ENCODE measurements around the gene SLC16A2. TPM values are rescaled to one million over a fixed set of nuclear protein-coding genes. Genes with fewer than 3 reads are reported as not detected.

SLC16A2 gene
- polyA plus RNA-seq, 4 donors = 0.27 to 5.1 (median 1.6) TPM

- no peak for DNase-seq
- H3K27me3 ChIP-seq (ENCODE audit: control insufficient read depth in 3 of 3, insufficient read depth in 3 of 3, low read length in 3 of 3) = peaks cover 0 to 2% (median 0%) of the 10 kb centered on the region in 3 donors
- no peak for FAIRE-seq
- H3K36me3 ChIP-seq (ENCODE audit: control insufficient read depth in 3 of 3, insufficient read depth in 2 of 3, low read depth in 1 of 3, low read length in 3 of 3) = peaks cover 0 to 3% (median 0%) of the 10 kb centered on the region in 3 donors
- no peaks in the 10 kb centered on the region for H3K9me3 ChIP-seq (ENCODE audit: control insufficient read depth in 2 of 2, insufficient read depth in 1 of 2, low read depth in 1 of 2, low read length in 1 of 2)
- H3K4me1 ChIP-seq (ENCODE audit: control insufficient read depth in 3 of 3, insufficient read depth in 2 of 3, low read depth in 1 of 3, low read length in 2 of 3) = peaks cover 0 to 6% (median 0%) of the 10 kb centered on the region in 3 donors
- H3K27ac ChIP-seq (ENCODE audit: low read depth in 1 of 3, low read length in 2 of 3) = no peak overlapping the region
- no peak overlapping the region for H3K4me3 ChIP-seq (ENCODE audit: low read depth in 1 of 3, low read length in 3 of 3)
These were observed 103.8 kb downstream of the SLC16A2 start for GRCh38 chrX:74525116-74525515.

GRCh38 chrX:74526764-74527163, 105.5 kb downstream of the SLC16A2 start:
- DNase-seq (peak; percentile 26 to 65), FAIRE-seq (no peak)
- H3K9me3 ChIP-seq (ENCODE audit: control insufficient read depth in 2 of 2, insufficient read depth in 1 of 2, low read depth in 1 of 2, low read length in 1 of 2) = no peaks in the 10 kb centered on the region
- H3K4me1 ChIP-seq (ENCODE audit: control insufficient read depth in 3 of 3, insufficient read depth in 2 of 3, low read depth in 1 of 3, low read length in 2 of 3) = peaks cover 0 to 6% (median 0%) of the 10 kb centered on the region in 3 donors
- no peak overlapping the region for H3K27ac ChIP-seq (ENCODE audit: low read depth in 1 of 3, low read length in 2 of 3)
- no peak overlapping the region for H3K4me3 ChIP-seq (ENCODE audit: low read depth in 1 of 3, low read length in 3 of 3)
- WGBS, 3 donors = 24 to 29% (median 25%) methylated on average over 1 of the region's 1 CpG
- H3K27me3 ChIP-seq (ENCODE audit: control insufficient read depth in 3 of 3, insufficient read depth in 3 of 3, low read length in 3 of 3) = peaks cover 0 to 2% (median 0%) of the 10 kb centered on the region in 3 donors
- peaks cover 0 to 3% (median 0%) of the 10 kb centered on the region in 3 donors for H3K36me3 ChIP-seq (ENCODE audit: control insufficient read depth in 3 of 3, insufficient read depth in 2 of 3, low read depth in 1 of 3, low read length in 3 of 3)

GRCh38 chrX:74527350-74527749, 106.1 kb downstream of the SLC16A2 start:
- WGBS, 3 donors = 54 to 77% (median 56%) methylated on average over 4 of the region's 4 CpGs

GRCh38 chrX:74529311-74529710, 108.0 kb downstream of the SLC16A2 start:
- H3K4me1 ChIP-seq (ENCODE audit: control insufficient read depth in 3 of 3, insufficient read depth in 2 of 3, low read depth in 1 of 3, low read length in 2 of 3) = peaks cover 0 to 9% (median 0%) of the 10 kb centered on the region in 3 donors
- WGBS, 3 donors = 93 to 98% (median 93%) methylated on average over 6 of the region's 6 CpGs
- FAIRE-seq = no peak
- no peak for DNase-seq
- H3K36me3 ChIP-seq (ENCODE audit: control insufficient read depth in 3 of 3, insufficient read depth in 2 of 3, low read depth in 1 of 3, low read length in 3 of 3) = peaks cover 0 to 3% (median 0%) of the 10 kb centered on the region in 3 donors
- H3K27me3 ChIP-seq (ENCODE audit: control insufficient read depth in 3 of 3, insufficient read depth in 3 of 3, low read length in 3 of 3) = peaks cover 0 to 2% (median 0%) of the 10 kb centered on the region in 3 donors
- H3K27ac ChIP-seq (ENCODE audit: low read depth in 1 of 3, low read length in 2 of 3) = no peak overlapping the region
- H3K4me3 ChIP-seq (ENCODE audit: low read depth in 1 of 3, low read length in 3 of 3) = no peak overlapping the region
- H3K9me3 ChIP-seq (ENCODE audit: control insufficient read depth in 2 of 2, insufficient read depth in 1 of 2, low read depth in 1 of 2, low read length in 1 of 2) = no peaks in the 10 kb centered on the region

More at GRCh38 chrX:74527350-74527749, 106.1 kb downstream of the SLC16A2 start:
- DNase-seq = no peak
- Histone ChIP-seq H3K36me3 (ENCODE audit: control insufficient read depth in 3 of 3, insufficient read depth in 2 of 3, low read depth in 1 of 3, low read length in 3 of 3) (peaks cover 0 to 3% (median 0%) of the 10 kb centered on the region in 3 donors), H3K4me3 (ENCODE audit: low read depth in 1 of 3, low read length in 3 of 3) (no peak overlapping the region), H3K27me3 (ENCODE audit: control insufficient read depth in 3 of 3, insufficient read depth in 3 of 3, low read length in 3 of 3) (peaks cover 0 to 2% (median 0%) of the 10 kb centered on the region in 3 donors), H3K9me3 (ENCODE audit: control insufficient read depth in 2 of 2, insufficient read depth in 1 of 2, low read depth in 1 of 2, low read length in 1 of 2) (no peaks in the 10 kb centered on the region), H3K27ac (ENCODE audit: low read depth in 1 of 3, low read length in 2 of 3) (no peak overlapping the region), H3K4me1 (ENCODE audit: control insufficient read depth in 3 of 3, insufficient read depth in 2 of 3, low read depth in 1 of 3, low read length in 2 of 3) (peaks cover 0 to 6% (median 0%) of the 10 kb centered on the region in 3 donors)
- FAIRE-seq = no peak

GRCh38 chrX:74531081-74531480, 109.8 kb downstream of the SLC16A2 start:
- DNase-seq (no peak), FAIRE-seq (no peak)
- H3K36me3 ChIP-seq (ENCODE audit: control insufficient read depth in 3 of 3, insufficient read depth in 2 of 3, low read depth in 1 of 3, low read length in 3 of 3) = no peaks in the 10 kb centered on the region
- no peak overlapping the region for H3K4me3 ChIP-seq (ENCODE audit: low read depth in 1 of 3, low read length in 3 of 3)
- peaks cover 0 to 2% (median 0%) of the 10 kb centered on the region in 3 donors for H3K27me3 ChIP-seq (ENCODE audit: control insufficient read depth in 3 of 3, insufficient read depth in 3 of 3, low read length in 3 of 3)
- 86 to 97% (median 95%) methylated on average over 7 of the region's 7 CpGs for WGBS, 3 donors
- no peaks in the 10 kb centered on the region for H3K9me3 ChIP-seq (ENCODE audit: control insufficient read depth in 2 of 2, insufficient read depth in 1 of 2, low read depth in 1 of 2, low read length in 1 of 2)
- H3K27ac ChIP-seq (ENCODE audit: low read depth in 1 of 3, low read length in 2 of 3) = no peak overlapping the region
- H3K4me1 ChIP-seq (ENCODE audit: control insufficient read depth in 3 of 3, insufficient read depth in 2 of 3, low read depth in 1 of 3, low read length in 2 of 3) = peaks cover 0 to 9% (median 0%) of the 10 kb centered on the region in 3 donors

GRCh38 chrX:74534569-74535038, 113.3 kb downstream of the SLC16A2 start:
- Histone ChIP-seq H3K27me3 (ENCODE audit: control insufficient read depth in 3 of 3, insufficient read depth in 3 of 3, low read length in 3 of 3) (no peaks in the 10 kb centered on the region), H3K9me3 (ENCODE audit: control insufficient read depth in 2 of 2, insufficient read depth in 1 of 2, low read depth in 1 of 2, low read length in 1 of 2) (no peaks in the 10 kb centered on the region), H3K27ac (ENCODE audit: low read depth in 1 of 3, low read length in 2 of 3) (no peak overlapping the region), H3K4me3 (ENCODE audit: low read depth in 1 of 3, low read length in 3 of 3) (no peak overlapping the region), H3K4me1 (ENCODE audit: control insufficient read depth in 3 of 3, insufficient read depth in 2 of 3, low read depth in 1 of 3, low read length in 2 of 3) (peaks cover 0 to 3% (median 0%) of the 10 kb centered on the region in 3 donors), H3K36me3 (ENCODE audit: control insufficient read depth in 3 of 3, insufficient read depth in 2 of 3, low read depth in 1 of 3, low read length in 3 of 3) (no peaks in the 10 kb centered on the region)
- no peak for DNase-seq
- 74 to 81% (median 79%) methylated on average over 2 of the region's 2 CpGs for WGBS, 3 donors
- FAIRE-seq = no peak

- 20 to 35% (median 28%) methylated on average over 5 of the region's 5 CpGs for WGBS, 3 donors
- H3K4me1 ChIP-seq (ENCODE audit: control insufficient read depth in 3 of 3, insufficient read depth in 2 of 3, low read depth in 1 of 3, low read length in 2 of 3) = peaks cover 0 to 3% (median 0%) of the 10 kb centered on the region in 3 donors
- H3K27ac ChIP-seq (ENCODE audit: low read depth in 1 of 3, low read length in 2 of 3) = peak overlapping the region in 2 of 3 donors; percentile 92 to 95
- no peaks in the 10 kb centered on the region for H3K9me3 ChIP-seq (ENCODE audit: control insufficient read depth in 2 of 2, insufficient read depth in 1 of 2, low read depth in 1 of 2, low read length in 1 of 2)
- no peaks in the 10 kb centered on the region for H3K27me3 ChIP-seq (ENCODE audit: control insufficient read depth in 3 of 3, insufficient read depth in 3 of 3, low read length in 3 of 3)
- peak overlapping the region in 1 of 3 donors; percentile 60 for H3K4me3 ChIP-seq (ENCODE audit: low read depth in 1 of 3, low read length in 3 of 3)
- DNase-seq (no peak), FAIRE-seq (no peak)
- H3K36me3 ChIP-seq (ENCODE audit: control insufficient read depth in 3 of 3, insufficient read depth in 2 of 3, low read depth in 1 of 3, low read length in 3 of 3) = no peaks in the 10 kb centered on the region
These were observed 113.8 kb downstream of the SLC16A2 start for GRCh38 chrX:74535086-74535407.

- Histone ChIP-seq H3K4me1 (ENCODE audit: control insufficient read depth in 3 of 3, insufficient read depth in 2 of 3, low read depth in 1 of 3, low read length in 2 of 3) (peaks cover 0 to 3% (median 0%) of the 10 kb centered on the region in 3 donors), H3K4me3 (ENCODE audit: low read depth in 1 of 3, low read length in 3 of 3) (peak overlapping the region; percentile 45 to 60 (median 49)), H3K9me3 (ENCODE audit: control insufficient read depth in 2 of 2, insufficient read depth in 1 of 2, low read depth in 1 of 2, low read length in 1 of 2) (no peaks in the 10 kb centered on the region), H3K27ac (ENCODE audit: low read depth in 1 of 3, low read length in 2 of 3) (peak overlapping the region; percentile 71 to 95 (median 92)), H3K36me3 (ENCODE audit: control insufficient read depth in 3 of 3, insufficient read depth in 2 of 3, low read depth in 1 of 3, low read length in 3 of 3) (no peaks in the 10 kb centered on the region), H3K27me3 (ENCODE audit: control insufficient read depth in 3 of 3, insufficient read depth in 3 of 3, low read length in 3 of 3) (no peaks in the 10 kb centered on the region)
- no peak for FAIRE-seq
- WGBS, 3 donors = 1 to 39% (median 6%) methylated on average over 20 to 37 of the region's 37 CpGs
- peak; percentile 83 to 86 for DNase-seq
These were observed 114.3 kb downstream of the SLC16A2 start for GRCh38 chrX:74535408-74536151.

Measured in small intestine (tissue), 7 donors.